HFFc6 (cell line): ENCODE data around the gene RNF144A. TPM values are rescaled to one million over a fixed set of nuclear protein-coding genes. Genes with fewer than 3 reads are reported as not detected.

Experiments
- DNase-seq: peaks from one replicate; pipeline ENCODE4 v3.0.0-alpha.2; 2018
- H3K27ac Mint-ChIP-seq: 2 replicates; pipeline ENCODE4 v1.8.0; 2020; ENCODE audit warnings: mild to moderate bottlenecking, mixed read lengths
- H3K27me3 Mint-ChIP-seq: 2 replicates; pipeline ENCODE4 v1.8.0; 2021; ENCODE audit warnings: mild to moderate bottlenecking, moderate library complexity, mixed read lengths; ENCODE audit not compliant: insufficient read depth
- H3K36me3 Mint-ChIP-seq: 2 replicates; pipeline ENCODE4 v1.8.0; 2021; ENCODE audit warnings: low read depth, mixed read lengths
- H3K4me1 Mint-ChIP-seq: 2 replicates; pipeline ENCODE4 v1.8.0; 2020; ENCODE audit warnings: low read depth, mixed read lengths
- H3K4me3 Mint-ChIP-seq: 2 replicates; pipeline ENCODE4 v1.8.0; 2020; ENCODE audit warnings: mild to moderate bottlenecking, moderate library complexity, mixed read lengths
- H3K9me3 Mint-ChIP-seq: 2 replicates; pipeline ENCODE4 v1.8.0; 2020; ENCODE audit warnings: mild to moderate bottlenecking, mixed read lengths
- CTCF ChIP-seq: fragments of 200-600 bp; sonication (generic); IDR thresholded peaks from 2 replicates; pipeline ENCODE4 v1.5.0; 2021; ENCODE audit warnings: antibody characterized with exemption, mild to moderate bottlenecking
- total RNA-seq, 6 experiments: library from RNA; stranded (reverse); fragmentation: NEBNext Ultra II Directional; extraction: Animal tissue kit (Norgen Biotek cat#: 25700); gene quantifications; 2 replicates in 1 of 6; 3 replicates in 5 of 6; pipeline ENCODE4 v1.2.3, GENCODE V29; 2021

The RNF144A gene
- total RNA-seq, 6 experiments from 2014 or later, result not detected

- Mint-ChIP-seq H3K4me1 (no peaks in the 10 kb centered on the region), H3K36me3 (0 out of 2 replicates have a peak, but pooled peaks cover 5% of the 10 kb centered on the region), H3K4me3 (no peak overlapping the region), H3K27me3 (peaks cover 4% of the 10 kb centered on the region; the same call in 1 of the 2 replicates), H3K9me3 (peaks cover 56% of the 10 kb centered on the region), H3K27ac (no peak overlapping the region)
- no peak for DNase-seq
- no peak for TF ChIP-seq CTCF
Measured at GRCh38 chr2:7048762-7049294, 131.6 kb downstream of the RNF144A start.

GRCh38 chr2:7052404-7052803, 135.2 kb downstream of the RNF144A start:
- no peak overlapping the region for H3K4me3 Mint-ChIP-seq
- no peaks in the 10 kb centered on the region for H3K4me1 Mint-ChIP-seq
- no peak for DNase-seq
- no peak for TF ChIP-seq CTCF
- peaks cover 4% of the 10 kb centered on the region; the same call in 1 of the 2 replicates for H3K27me3 Mint-ChIP-seq
- H3K36me3 Mint-ChIP-seq, result 0 out of 2 replicates have a peak, but pooled peaks cover 5% of the 10 kb centered on the region
- peaks cover 34% of the 10 kb centered on the region for H3K9me3 Mint-ChIP-seq
- no peak overlapping the region for H3K27ac Mint-ChIP-seq

- TF ChIP-seq CTCF, result no peak
Measured at GRCh38 chr2:7053650-7054265, 136.5 kb downstream of the RNF144A start.

GRCh38 chr2:7057865-7058400, 140.7 kb downstream of the RNF144A start:
- DNase-seq, result no peak
- no peak for TF ChIP-seq CTCF
- H3K4me1 Mint-ChIP-seq, result no peaks in the 10 kb centered on the region
- 0 out of 2 replicates have a peak, but pooled peaks cover 5% of the 10 kb centered on the region for H3K36me3 Mint-ChIP-seq
- H3K27ac Mint-ChIP-seq, result no peak overlapping the region
- peaks cover 18% of the 10 kb centered on the region for H3K9me3 Mint-ChIP-seq
- no peak overlapping the region for H3K4me3 Mint-ChIP-seq
- no peaks in the 10 kb centered on the region for H3K27me3 Mint-ChIP-seq

More at GRCh38 chr2:7053650-7054265, 136.5 kb downstream of the RNF144A start:
- Mint-ChIP-seq H3K27ac (no peak overlapping the region), H3K27me3 (peaks cover 4% of the 10 kb centered on the region; the same call in 1 of the 2 replicates), H3K4me3 (no peak overlapping the region), H3K4me1 (no peaks in the 10 kb centered on the region), H3K9me3 (peaks cover 31% of the 10 kb centered on the region), H3K36me3 (0 out of 2 replicates have a peak, but pooled peaks cover 5% of the 10 kb centered on the region)
- no peak for DNase-seq

- Mint-ChIP-seq H3K9me3 (peaks cover 36% of the 10 kb centered on the region), H3K36me3 (0 out of 2 replicates have a peak, but pooled peaks cover 5% of the 10 kb centered on the region), H3K27me3 (no peaks in the 10 kb centered on the region), H3K4me3 (no peak overlapping the region), H3K27ac (no peak overlapping the region), H3K4me1 (no peaks in the 10 kb centered on the region)
- no peak for DNase-seq
- no peak for TF ChIP-seq CTCF
Measured at GRCh38 chr2:7060156-7060555, 142.9 kb downstream of the RNF144A start.
